ENCODE measurements around the gene MYO18B.

The MYO18B gene

GRCh38 chr22:25972397-25972796 lies 230.4 kb downstream of the MYO18B start:
- TF ChIP-seq PATZ1 (CRISPR knock-in tag; IDR thresholded peaks at IDR 0.05; ENCODE audit: borderline replicate concordance) = no peak
- TF ChIP-seq RARB (CRISPR knock-in tag; IDR thresholded peaks at IDR 0.05) = no peak
- no peak for TF ChIP-seq ISL1 (CRISPR knock-in tag; IDR thresholded peaks at IDR 0.05)
- no peak for TF ChIP-seq ZNF70 (CRISPR knock-in tag; IDR thresholded peaks at IDR 0.05)
- no peak for TF ChIP-seq ARNTL (CRISPR knock-in tag; IDR thresholded peaks at IDR 0.05; ENCODE audit: borderline replicate concordance, low read depth)
- TF ChIP-seq CSRNP3 (CRISPR knock-in tag; IDR thresholded peaks at IDR 0.05) = no peak
- no peak for TF ChIP-seq CSDC2 (CRISPR knock-in tag; IDR thresholded peaks at IDR 0.05)
- TF ChIP-seq GLIS3 (CRISPR knock-in tag; IDR thresholded peaks at IDR 0.05) = no peak
- TF ChIP-seq TSHZ2 (CRISPR knock-in tag; IDR thresholded peaks at IDR 0.05) = no peak
- TF ChIP-seq OSR1 (CRISPR knock-in tag; IDR thresholded peaks at IDR 0.05) = no peak
- no peak for TF ChIP-seq CREB5 (CRISPR knock-in tag; IDR thresholded peaks at IDR 0.05; ENCODE audit: low read depth)
- TF ChIP-seq ZC3H10 (CRISPR knock-in tag; IDR thresholded peaks at IDR 0.05) = no peak
- ATAC-seq = no peak

GRCh38 chr22:25976356-25976755 lies 234.4 kb downstream of the MYO18B start:
- TF ChIP-seq ESRRG (CRISPR knock-in tag; IDR thresholded peaks at IDR 0.05) (no peak), ZFP3 (CRISPR knock-in tag; IDR thresholded peaks at IDR 0.05) (no peak), ZFP30 (CRISPR knock-in tag; IDR thresholded peaks at IDR 0.05) (no peak), CSDC2 (CRISPR knock-in tag; IDR thresholded peaks at IDR 0.05) (no peak), GLIS3 (CRISPR knock-in tag; IDR thresholded peaks at IDR 0.05) (no peak), TOX (CRISPR knock-in tag; IDR thresholded peaks at IDR 0.05; ENCODE audit: borderline replicate concordance) (no peak), ZC3H10 (CRISPR knock-in tag; IDR thresholded peaks at IDR 0.05) (no peak), TCF4 (CRISPR knock-in tag; IDR thresholded peaks at IDR 0.05; ENCODE audit: borderline replicate concordance) (no peak), CSRNP3 (CRISPR knock-in tag; IDR thresholded peaks at IDR 0.05) (no peak), TSHZ2 (CRISPR knock-in tag; IDR thresholded peaks at IDR 0.05) (no peak), ARNTL (CRISPR knock-in tag; IDR thresholded peaks at IDR 0.05; ENCODE audit: borderline replicate concordance, low read depth) (no peak), SNAI2 (CRISPR knock-in tag; IDR thresholded peaks at IDR 0.05) (no peak), CREB5 (CRISPR knock-in tag; IDR thresholded peaks at IDR 0.05; ENCODE audit: low read depth) (no peak), OSR1 (CRISPR knock-in tag; IDR thresholded peaks at IDR 0.05) (no peak), BACH2 (CRISPR knock-in tag; IDR thresholded peaks at IDR 0.05; ENCODE audit: borderline replicate concordance) (no peak), ISL1 (CRISPR knock-in tag; IDR thresholded peaks at IDR 0.05) (no peak), ZNF8 (CRISPR knock-in tag; IDR thresholded peaks at IDR 0.05) (no peak), RARB (CRISPR knock-in tag; IDR thresholded peaks at IDR 0.05) (no peak)
- no peak for ATAC-seq
